Measurements from ENCODE around the gene ESRRG.

ESRRG gene

DNA sequence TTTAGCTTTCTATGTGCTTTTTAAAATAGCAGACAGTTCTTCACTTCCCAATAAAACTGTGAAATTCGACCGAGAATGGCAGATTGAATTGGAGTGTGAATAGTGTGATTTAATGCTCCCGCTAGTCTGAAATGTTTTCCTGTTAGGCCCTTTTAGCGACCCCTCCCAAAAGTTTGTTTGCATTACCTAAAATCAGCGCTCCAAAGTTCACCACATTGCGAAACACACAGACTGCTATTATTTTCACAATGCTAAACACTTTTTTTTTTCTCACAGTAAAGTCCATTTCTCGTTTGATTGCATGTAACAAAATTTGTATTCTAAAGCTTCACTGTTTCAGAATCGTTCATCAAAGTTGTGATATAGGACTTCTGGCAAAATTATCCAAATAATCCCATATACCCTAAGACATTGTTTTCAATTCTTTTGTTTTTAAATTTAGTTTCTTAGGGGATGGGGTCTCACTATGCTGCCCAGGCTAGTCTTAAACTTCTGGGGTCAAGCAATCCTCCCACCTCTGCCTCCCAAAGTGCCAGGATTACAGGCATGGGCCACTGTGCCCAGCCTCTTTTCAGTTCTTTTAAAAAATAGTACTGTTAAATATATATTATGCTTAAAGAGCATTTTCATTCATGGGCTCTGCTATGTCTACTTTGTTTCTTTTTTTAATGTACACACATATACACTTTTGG is 223.5 kb downstream of the ESRRG start:
- DNase-seq: no peak

DNA sequence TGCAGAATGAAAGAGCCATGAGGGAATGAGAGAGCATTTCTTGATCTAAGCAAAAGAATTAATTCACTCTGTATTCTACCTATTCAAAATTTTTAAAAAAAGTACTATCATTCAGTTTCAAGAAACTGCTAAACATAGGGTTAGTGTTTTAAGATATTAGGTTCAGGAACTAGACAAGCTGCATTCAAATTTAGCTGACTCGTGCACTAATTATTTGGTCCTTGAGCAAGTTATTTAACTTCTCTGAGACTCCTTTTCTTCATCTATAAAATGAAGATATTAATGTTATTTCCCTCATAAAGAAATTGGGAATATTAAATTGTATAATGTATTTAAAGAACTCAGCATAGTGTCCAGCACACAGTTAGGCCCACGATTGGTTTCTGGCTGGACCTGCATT is 225.0 kb downstream of the ESRRG start:
- DNase-seq: no peak

DNA sequence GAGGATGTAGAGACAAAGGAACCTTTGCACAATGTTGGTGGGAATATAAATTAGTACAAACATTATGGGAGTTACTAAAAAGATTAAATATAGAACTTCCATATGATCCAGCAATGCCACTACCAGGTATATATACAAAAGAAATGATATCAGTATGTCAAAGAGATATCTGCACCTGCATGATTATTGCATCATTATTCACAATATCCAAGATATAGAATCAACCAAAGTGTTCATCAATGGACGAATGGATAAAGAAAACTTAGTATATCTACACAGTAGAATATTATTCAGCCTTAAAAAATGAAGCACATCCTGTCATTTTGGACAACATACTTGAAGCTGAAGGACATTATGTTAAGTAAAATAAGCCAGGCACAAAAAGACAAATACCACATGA is 238.2 kb downstream of the ESRRG start:
- no peak for DNase-seq

DNA sequence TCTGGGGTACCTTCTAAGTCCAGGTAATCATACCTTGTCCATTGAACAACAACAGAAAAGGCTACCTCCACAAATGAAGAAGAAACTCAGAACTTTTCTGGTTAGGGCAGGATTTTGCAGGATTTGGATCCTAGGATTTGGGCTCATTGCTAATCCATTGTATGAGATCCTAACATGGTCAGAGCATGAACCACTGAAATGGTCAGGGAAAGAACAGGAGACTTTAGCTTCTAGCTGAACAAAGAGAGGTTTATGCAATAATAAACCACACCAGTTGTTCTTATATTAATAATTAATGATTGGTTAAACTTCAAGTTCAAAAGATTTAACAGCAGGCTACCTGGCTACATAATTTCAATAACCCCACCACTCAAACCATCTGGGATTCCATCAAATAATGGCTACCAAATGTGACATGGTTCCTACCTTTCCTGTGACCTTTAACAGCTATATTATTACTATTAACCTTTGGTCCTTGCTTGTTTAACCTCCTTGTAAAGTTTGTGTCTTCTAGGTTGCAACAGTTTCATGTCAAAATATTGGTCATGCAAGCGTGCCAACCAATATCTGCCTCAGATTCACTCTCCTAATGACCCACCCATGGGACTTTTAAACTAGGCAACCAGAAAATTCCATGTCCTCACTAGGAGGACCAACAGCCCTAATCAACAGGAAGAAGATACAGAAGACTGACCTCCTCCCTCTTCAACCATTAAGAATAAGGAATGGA is 239.4 kb downstream of the ESRRG start:
- DNase-seq: no peak

DNA sequence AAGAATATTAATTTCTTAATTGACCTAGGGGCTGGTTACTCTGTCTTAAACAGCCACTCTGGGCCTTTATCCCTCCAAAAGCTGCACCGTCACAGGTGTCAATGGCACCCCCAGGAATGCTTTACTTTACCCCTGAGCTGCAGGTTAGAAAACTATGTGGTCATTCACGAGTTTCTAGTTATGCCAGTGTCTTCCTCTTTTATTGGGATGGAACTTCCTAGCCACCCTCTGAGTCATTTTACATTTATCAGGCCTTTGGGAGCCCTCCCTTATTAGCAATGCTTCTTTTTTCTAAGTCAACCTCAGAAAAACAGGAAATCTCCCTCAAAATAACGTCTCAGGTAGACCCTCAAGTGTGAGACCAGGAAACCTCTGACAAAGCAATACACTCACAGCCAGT is 240.6 kb downstream of the ESRRG start:
- no peak for DNase-seq

DNA sequence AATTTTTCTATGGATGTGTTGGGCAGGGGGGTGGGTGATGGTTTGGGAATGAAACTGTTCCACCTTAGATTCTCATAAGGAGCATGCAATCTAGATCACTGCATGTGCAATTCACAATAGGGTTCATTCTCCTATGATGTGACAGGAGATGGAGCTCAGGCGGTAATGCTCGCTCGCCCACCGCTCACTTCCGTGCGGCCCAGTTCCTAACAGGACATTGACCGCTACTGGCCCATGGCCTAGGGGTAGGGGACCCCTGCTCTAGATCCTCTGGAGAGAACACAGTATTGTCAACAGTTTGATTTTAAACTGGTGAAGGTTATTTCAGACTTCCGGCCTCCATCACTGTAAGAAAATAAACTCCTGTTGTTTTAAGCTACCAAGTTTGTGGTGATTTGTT is 245.0 kb downstream of the ESRRG start:
- DNase-seq: no peak

DNA sequence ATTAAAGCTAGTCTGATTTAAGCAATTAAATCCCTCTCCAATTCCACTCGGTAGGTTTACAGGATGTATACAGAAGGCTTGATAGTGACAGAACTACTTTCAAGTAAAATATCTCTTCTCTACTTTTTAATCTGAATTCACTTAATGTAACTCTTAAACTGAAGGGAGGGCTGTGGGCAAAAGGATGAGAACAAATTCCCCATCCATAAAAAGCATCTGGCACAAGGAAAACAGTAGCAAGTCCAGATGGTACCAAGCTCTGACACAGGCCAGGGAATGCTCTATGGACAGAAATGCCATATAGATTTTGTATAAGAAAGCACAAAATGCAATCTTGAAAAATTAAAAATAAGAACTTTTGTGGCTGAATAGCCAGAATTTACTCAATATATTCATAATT is 246.9 kb downstream of the ESRRG start:
- DNase-seq: no peak

DNA sequence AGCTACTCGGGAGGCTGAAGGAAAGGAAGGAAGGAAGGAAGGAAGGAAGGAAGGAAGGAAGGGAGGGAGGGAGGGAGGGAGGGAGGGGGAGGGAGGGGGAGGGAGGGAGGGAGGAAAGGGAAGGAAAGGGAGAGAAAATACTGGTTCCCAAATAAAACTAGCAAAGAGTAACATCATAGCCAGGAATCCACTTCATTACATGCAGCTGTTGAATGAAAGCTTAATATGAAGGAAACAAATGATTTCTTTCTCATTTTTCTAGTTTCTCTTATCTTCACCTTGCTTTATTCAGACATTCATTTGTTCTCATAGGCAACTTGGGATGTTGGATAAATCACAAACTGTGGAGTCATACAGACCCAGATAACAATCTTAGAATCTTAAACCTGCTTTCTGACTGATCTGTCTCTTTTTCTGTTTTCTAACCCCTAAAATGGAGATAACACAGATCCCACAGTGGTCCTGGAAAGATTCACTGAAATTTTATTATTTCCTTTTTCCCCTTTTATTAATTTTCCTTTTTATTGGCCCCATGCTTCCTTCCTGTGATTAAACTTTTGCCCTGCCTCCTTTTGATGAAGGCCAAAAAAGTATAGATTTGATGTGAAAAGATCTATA is 247.5 kb downstream of the ESRRG start:
- no peak for DNase-seq

DNA sequence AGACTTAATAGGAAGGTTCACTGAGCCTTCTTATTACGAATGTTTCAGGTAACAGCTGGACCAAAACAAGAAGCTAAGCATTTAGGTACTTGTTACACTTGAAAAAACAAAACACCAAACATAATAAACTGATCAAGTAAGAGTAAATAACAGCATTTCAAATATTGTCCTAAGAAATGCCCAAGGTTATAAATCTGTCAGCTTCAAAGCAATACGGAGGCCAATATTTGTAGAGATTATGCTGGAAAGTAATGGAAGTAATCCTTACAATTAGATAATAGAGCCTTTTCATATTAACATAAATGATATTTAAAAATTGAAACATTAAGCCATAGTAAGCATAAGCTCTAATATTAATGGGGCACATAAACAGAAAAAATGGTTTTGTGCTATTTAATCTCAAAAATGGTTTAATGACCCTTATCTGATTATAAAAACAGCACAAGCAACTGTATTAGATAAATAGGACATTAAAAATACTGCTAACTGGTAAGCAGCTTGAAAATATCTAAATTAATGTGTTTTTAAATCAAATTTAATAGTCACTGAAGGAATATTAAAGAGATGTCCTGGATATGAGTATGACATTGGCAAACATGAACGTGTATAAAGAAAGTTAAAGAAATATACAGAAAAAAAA is 256.9 kb downstream of the ESRRG start:
- no peak for DNase-seq

DNA sequence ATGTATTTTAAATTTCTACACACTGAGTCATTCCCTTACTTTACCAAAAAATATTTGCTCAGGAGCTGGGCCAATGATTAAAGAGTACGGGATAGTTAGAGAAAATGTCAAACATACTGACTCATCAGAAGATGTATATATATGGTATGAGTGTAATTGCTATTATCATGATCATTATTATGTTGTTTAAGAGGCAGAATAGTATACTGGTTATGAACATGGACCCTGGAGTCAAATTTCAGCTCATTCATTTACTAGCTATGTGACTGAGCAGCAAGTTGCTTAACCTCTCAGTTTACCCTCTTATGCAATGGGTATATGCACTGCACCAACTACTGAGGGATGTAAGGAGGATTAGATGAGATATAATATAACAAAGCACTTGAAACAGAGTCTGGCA is 258.7 kb downstream of the ESRRG start:
- DNase-seq: no peak

DNA sequence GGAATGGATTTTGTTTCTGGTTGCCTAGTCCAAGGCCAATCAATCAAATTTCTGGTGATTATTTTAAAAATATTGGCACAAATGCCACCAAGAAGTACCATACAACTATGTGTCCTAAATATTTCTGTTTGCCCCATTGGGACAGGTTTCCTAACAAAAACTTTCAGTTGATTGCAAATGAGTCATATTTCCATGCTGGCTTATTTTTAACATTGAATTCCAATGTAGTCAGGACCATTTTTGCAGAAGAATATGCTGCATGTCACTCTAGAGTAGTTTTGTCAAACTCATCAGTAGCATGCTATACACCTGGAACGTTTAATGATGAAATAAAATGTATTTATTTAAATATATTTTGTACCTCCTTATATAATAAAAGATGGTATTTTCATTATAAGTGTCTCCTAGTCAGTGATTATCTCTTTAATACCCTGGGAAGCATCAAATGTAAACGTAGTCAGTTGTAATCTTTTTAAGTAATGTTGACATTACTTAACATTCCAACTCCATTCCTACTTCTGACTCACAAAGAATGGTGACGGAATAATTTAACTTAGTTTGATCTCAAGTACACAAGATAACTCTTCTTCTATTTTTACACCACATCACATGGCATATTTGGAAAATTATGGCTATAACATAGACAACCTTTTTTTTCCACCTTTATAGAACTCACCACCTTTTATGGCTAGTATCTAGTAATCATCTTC is 261.0 kb downstream of the ESRRG start:
- no peak for DNase-seq

DNA sequence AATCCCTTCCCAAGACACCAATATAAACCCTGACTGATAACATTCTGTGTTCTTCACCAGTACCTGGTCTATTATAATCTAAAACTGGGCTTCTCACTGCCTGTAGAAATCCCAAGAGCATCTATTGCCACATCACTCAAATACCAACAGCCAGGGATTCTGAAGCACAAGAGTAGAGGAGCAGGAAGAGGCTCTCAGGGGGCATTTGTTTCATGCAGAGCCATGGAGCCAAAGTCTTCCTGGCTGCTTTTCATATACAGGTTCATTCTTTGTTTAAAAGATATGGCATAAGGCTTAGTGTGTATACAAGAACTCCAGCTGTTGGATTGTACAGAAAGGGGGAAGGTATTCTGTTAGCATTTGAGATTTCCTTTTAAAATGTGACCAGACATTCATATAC is 261.8 kb downstream of the ESRRG start:
- DNase-seq: no peak

DNA sequence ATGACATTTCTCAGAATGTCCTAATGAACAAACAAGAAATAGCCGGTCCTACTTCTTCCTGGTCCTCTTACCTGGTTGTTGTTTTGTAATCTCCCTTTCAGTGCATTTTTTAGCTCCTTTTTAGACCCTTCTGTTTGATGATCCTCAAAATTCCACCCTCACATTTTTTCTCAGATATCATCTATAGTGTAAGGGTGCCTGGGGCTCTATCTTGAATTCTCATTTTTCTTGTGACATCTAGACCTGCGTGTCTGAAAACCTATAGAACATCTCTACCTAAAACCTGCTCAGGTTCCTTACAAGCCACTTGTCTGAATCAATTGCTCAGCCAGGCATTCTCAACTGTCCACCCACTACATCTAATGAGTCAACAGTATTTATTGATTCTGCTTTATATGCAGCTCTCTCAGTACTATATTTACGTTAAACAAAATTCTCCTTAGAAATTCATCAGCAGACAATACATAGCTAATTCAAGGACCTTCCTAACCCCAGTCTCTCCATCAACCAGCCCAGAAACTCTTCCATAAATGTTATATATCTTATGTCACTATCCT is 263.5 kb downstream of the ESRRG start:
- no peak for DNase-seq

DNA sequence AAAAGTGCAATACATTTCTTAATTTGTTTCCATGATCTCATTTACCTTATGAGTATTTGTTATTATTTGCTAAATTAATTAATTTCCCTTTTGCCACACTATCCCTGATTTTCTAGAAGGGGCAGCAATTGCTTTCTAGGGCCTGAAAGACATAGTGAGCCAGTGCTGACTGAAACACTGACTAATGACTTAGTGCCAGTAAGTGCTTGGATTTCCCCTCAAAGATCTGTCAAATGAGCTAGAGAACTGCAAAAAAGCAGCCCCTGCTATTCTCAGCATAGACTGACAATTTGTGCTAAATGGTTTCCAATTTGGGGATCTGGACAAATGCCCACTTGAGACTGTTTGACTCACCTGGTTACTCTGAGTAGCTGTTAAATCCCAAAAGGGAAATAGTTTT is 264.4 kb downstream of the ESRRG start:
- no peak for DNase-seq

DNA sequence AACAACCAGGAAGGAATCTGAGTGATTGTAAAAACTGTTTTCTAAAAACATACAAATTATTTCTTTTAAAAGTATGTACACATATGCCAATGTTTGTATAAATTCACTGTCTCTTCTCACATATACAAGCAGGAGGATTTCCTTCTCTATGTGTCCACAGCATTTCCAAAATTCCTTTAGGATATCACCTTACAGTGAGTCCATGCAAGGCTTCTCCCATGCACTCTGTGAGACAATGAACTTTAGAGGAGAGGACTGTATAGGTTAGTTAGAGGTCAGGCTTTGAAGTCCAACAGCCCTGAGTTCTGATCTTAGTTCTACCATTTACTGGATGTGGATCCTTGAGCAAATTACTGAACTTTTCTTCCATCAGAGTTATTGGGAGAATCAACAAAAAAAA is 265.9 kb downstream of the ESRRG start:
- DNase-seq: no peak

DNA sequence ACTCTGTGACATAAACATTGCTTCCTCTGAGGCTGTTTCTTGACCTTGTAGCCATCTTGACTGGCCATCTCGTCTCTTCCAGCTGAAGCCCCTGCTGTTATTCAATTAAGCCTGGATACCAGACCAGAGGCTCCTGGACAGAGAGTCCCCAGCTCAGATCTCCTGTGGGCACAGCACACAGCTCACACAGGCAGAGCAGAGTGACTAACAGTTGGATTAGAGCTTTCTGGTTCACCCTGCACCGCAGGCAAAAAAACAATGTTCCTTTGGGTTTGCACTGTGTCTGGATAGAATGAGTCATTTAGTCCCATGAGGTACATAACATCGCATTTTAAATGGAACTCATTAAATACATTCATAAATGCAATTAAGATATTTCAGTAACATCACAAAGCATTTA is 266.5 kb downstream of the ESRRG start:
- no peak for DNase-seq

DNA sequence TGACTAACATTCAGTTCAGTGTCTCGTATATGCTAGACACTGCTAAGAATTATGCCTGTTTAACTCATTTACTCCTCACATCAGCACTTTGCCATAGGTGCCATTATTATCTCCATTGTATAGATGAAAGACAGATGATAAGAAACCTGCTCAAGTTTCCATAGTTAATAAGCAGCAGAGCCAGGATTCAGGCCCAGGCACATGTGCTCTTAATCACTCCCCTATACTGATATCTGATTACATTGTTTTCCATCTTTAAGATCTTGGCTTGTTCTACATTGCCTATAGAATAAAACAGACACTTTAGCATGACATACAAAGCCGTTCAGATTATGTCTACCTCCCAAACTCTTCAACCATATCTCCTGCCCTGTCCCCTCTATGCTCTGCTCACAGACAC is 269.5 kb downstream of the ESRRG start:
- no peak for DNase-seq

Data from activated naive CD4-positive, alpha-beta T cell treated with anti-CD3 and anti-CD28 coated beads, Interleukin-2, amount 50 U/mL, for 16 hours (primary cell).